ENCODE results near the gene MARCHF10. TPM values are rescaled to one million over a fixed set of nuclear protein-coding genes. Genes with fewer than 3 reads are reported as not detected.

The MARCHF10 gene
- total RNA-seq, 1 experiment from 2014 or later = not detected

- ChIA-PET CTCF (interaction anchor here (1.0 to 2.0 kb wide), 5 partner anchors 10 to 687 kb away, joined by 3 to 13 read pairs (median 4); no protein-coding TSS in a partner anchor), POLR2A (interaction anchor here (0.6 to 0.9 kb wide), 2 partner anchors 13 to 14 kb away, joined by 3 read pairs; no protein-coding TSS in a partner anchor), RAD21 (ENCODE audit: low non-redundant PET in 1 of 2, low total read pairs in 2 of 2, uncharacterized antibody in 2 of 2, unreplicated experiment in 2 of 2) (interaction anchor here in 1 of 2 experiments (0.7 to 0.9 kb wide), 2 partner anchors 39 to 47 kb away, joined by 3 to 4 read pairs; no protein-coding TSS in a partner anchor)
- H3K4me3 ChIP-seq (replicated peaks in 1 of 2; ENCODE audit: low read depth in 1 of 2, low read length in 2 of 2) = no peak overlapping the region
- ATAC-seq (peak; percentile 89), DNase-seq (ENCODE audit: low read depth, low spot score) (no peak)
- peak overlapping the region; percentile 50 for H3K4me2 ChIP-seq (ENCODE audit: low read length)
- intact Hi-C loops (cut with micrococcal nuclease) = no loop called here
- no peaks in the 10 kb centered on the region for H3K79me2 ChIP-seq (ENCODE audit: insufficient read depth, low read length)
- no peaks in the 10 kb centered on the region for H4K20me1 ChIP-seq (ENCODE audit: insufficient read depth)
- no peaks in the 10 kb centered on the region for H3K27me3 ChIP-seq (ENCODE audit: insufficient read depth, low read length)
- H3K9ac ChIP-seq (ENCODE audit: low read length) = no peak overlapping the region
- H3K9me2 ChIP-seq (ENCODE audit: insufficient read depth) = no peaks in the 10 kb centered on the region
- H3K27ac ChIP-seq (ENCODE audit: low read depth, low read length) = no peak overlapping the region
- H2AFZ ChIP-seq (ENCODE audit: low read depth, low read length, poor library complexity, severe bottlenecking) = peak overlapping the region; percentile 75
- H3K9me3 ChIP-seq (ENCODE audit: control insufficient read depth in 1 of 2, insufficient read depth in 1 of 2, low read depth in 1 of 2, low read length in 2 of 2) = no peaks in the 10 kb centered on the region
- BruUV-seq (replicated peaks) = no TSS peak
- TF ChIP-seq YY1 (IDR thresholded peaks at IDR 0.05; ENCODE audit: extremely low read depth, insufficient replicate concordance, low read depth, low read length) = peak; percentile 36
- peak; percentile 29 to 75 (median 69); a peak in 4 of 6 replicates for TF ChIP-seq CTCF (IDR thresholded peaks at IDR 0.05 in 2 of 3, conservative IDR thresholded peaks at IDR 0.05 in 1 of 3; ENCODE audit: borderline replicate concordance in 1 of 3, insufficient read depth in 1 of 3, low read depth in 2 of 3, low read length in 2 of 3)
- no peak for TF ChIP-seq ZNF274 (IDR thresholded peaks at IDR 0.05; ENCODE audit: low read depth, low read length)
- peak; percentile 45 for TF ChIP-seq RAD21 (IDR thresholded peaks at IDR 0.05; ENCODE audit: low read depth)
- H3K4me1 ChIP-seq (ENCODE audit: control insufficient read depth in 1 of 2, insufficient read depth in 2 of 2, low read length in 2 of 2) = peaks cover 10 to 34% of the 10 kb centered on the region in 2 experiments; a peak in 3 of 4 replicates
- no peaks in the 10 kb centered on the region for H3K36me3 ChIP-seq (ENCODE audit: control insufficient read depth in 1 of 2, insufficient read depth in 2 of 2, low read length in 2 of 2)
Measured at GRCh38 chr17:62720126-62720850, 87.8 kb downstream of the MARCHF10 start.
